Measurements from ENCODE around the gene KRTAP9-1. TPM values are rescaled to one million over a fixed set of nuclear protein-coding genes. Genes with fewer than 3 reads are reported as not detected.

KRTAP9-1 gene
- total and polyA plus RNA-seq, 11 donors = not detected

- H3K4me3 ChIP-seq = no peak within 1 kb of the TSS
- DNase-seq (no peak), ATAC-seq (no peak)
- intact Hi-C loops (cut with DNase I) = no loop called here
- WGBS, 4 donors = 50 to 60% (median 51%) methylated on average over 9 of the region's 9 CpGs
- no peaks in the 10 kb centered on the region for H3K36me3 ChIP-seq
- H3K27ac ChIP-seq = no peak within 1 kb of the TSS
- H3K4me1 ChIP-seq = no peaks in the 10 kb centered on the region
- peaks cover 0 to 20% (median 0%) of the 10 kb centered on the region in 9 donors for H3K27me3 ChIP-seq
- TF ChIP-seq CTCF (IDR thresholded peaks at IDR 0.05) (no peak), POLR2A (IDR thresholded peaks at IDR 0.05) (no peak)
- H3K9me3 ChIP-seq = peaks cover 0 to 7% (median 0%) of the 10 kb centered on the region in 12 donors
Measured at GRCh38 chr17:41184480-41184961, 5.2 kb upstream of the KRTAP9-1 start, which contains the start of gene KRTAP4-1. Gene KRTAP4-1, minus strand, starts transcription at chr17:41184911. Its CDS starts 57 bp downstream, at chr17:41184854.

- TF ChIP-seq CTCF (IDR thresholded peaks at IDR 0.05) (no peak), POLR2A (IDR thresholded peaks at IDR 0.05) (no peak)
- H3K9me3 ChIP-seq = peaks cover 0 to 7% (median 0%) of the 10 kb centered on the region in 12 donors
- no peak for ATAC-seq
- no peak overlapping the region for H3K27ac ChIP-seq
- WGBS, 4 donors = 39 to 49% (median 48%) methylated on average over 1 of the region's 1 CpG
- no peaks in the 10 kb centered on the region for H3K36me3 ChIP-seq
- DNase-seq = no peak
- peaks cover 0 to 20% (median 0%) of the 10 kb centered on the region in 9 donors for H3K27me3 ChIP-seq
- H3K4me1 ChIP-seq = no peaks in the 10 kb centered on the region
- intact Hi-C loops (cut with DNase I) = no loop called here
- H3K4me3 ChIP-seq = no peak overlapping the region
Measured at GRCh38 chr17:41185001-41185400, 4.7 kb upstream of the KRTAP9-1 start.

- H3K4me1 ChIP-seq = no peaks in the 10 kb centered on the region
- intact Hi-C loops (cut with DNase I) = no loop called here
- TF ChIP-seq CTCF (IDR thresholded peaks at IDR 0.05) = no peak
- TF ChIP-seq POLR2A (IDR thresholded peaks at IDR 0.05) = no peak
- DNase-seq = no peak
- H3K36me3 ChIP-seq = no peaks in the 10 kb centered on the region
- 75 to 95% (median 83%) methylated on average over 2 of the region's 2 CpGs for WGBS, 4 donors
- H3K27ac ChIP-seq = no peak overlapping the region
- H3K4me3 ChIP-seq = no peak overlapping the region
- peaks cover 0 to 26% (median 0%) of the 10 kb centered on the region in 9 donors for H3K27me3 ChIP-seq
- no peak for ATAC-seq
- H3K9me3 ChIP-seq = peaks cover 0 to 7% (median 0%) of the 10 kb centered on the region in 12 donors
Measured at GRCh38 chr17:41186872-41187271, 2.8 kb upstream of the KRTAP9-1 start.

- no peak overlapping the region for H3K4me3 ChIP-seq
- H3K4me1 ChIP-seq = no peaks in the 10 kb centered on the region
- no peak for DNase-seq
- H3K27ac ChIP-seq = no peak overlapping the region
- H3K27me3 ChIP-seq = peaks cover 0 to 23% (median 0%) of the 10 kb centered on the region in 9 donors
- H3K36me3 ChIP-seq = no peaks in the 10 kb centered on the region
- ATAC-seq = no peak
- intact Hi-C loops (cut with DNase I) = no loop called here
- TF ChIP-seq CTCF (IDR thresholded peaks at IDR 0.05) (no peak), POLR2A (IDR thresholded peaks at IDR 0.05) (no peak)
- 76 to 90% (median 84%) methylated on average over 3 of the region's 3 CpGs for WGBS, 4 donors
- peaks cover 0 to 5% (median 0%) of the 10 kb centered on the region in 12 donors for H3K9me3 ChIP-seq
Measured at GRCh38 chr17:41190328-41190727, 641 bp downstream of the KRTAP9-1 start.
